ENCODE measurements around the gene PTPRE. TPM values are rescaled to one million over a fixed set of nuclear protein-coding genes. Genes with fewer than 3 reads are reported as not detected.

The PTPRE gene
- total and polyA plus RNA-seq, 8 donors = 1.0 to 7.1 (median 2.1) TPM

DNA sequence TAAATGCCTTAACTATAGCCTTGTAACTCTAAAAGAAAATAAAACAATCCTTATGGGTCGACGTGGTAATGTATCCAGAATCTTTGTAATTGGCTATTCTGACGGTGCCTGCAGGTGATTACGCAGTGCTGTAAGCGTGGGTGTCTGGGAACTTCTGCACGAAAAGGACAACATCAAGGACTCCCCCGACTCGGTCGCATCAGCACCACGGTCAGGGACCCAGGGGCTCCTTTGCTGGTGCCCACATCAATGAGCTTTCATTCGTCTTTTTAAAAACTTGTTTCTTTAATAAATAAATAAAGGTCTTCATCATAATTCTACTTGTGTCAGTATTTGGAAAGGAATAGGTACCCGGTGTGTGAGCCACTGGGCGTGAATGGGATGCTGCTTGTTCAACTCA is 206.1 kb downstream of the PTPRE start:
- FAIRE-seq (no peak), DNase-seq (no peak), ATAC-seq (no peak)
- H3K4me3 ChIP-seq = no peak overlapping the region
- H3K27me3 ChIP-seq = no peaks in the 10 kb centered on the region
- no peaks in the 10 kb centered on the region for H3K4me1 ChIP-seq
- whole genome bisulfite sequencing, 2 donors = 94 to 96% methylated on average over 13 of the region's 13 CpGs
- H3K27ac ChIP-seq = no peak overlapping the region
- intact Hi-C loops (cut with DNase I) = no loop called here
- TF ChIP-seq CTCF (IDR thresholded peaks at IDR 0.05) = no peak
- no peaks in the 10 kb centered on the region for H3K9me3 ChIP-seq
- H3K36me3 ChIP-seq = no peaks in the 10 kb centered on the region

DNA sequence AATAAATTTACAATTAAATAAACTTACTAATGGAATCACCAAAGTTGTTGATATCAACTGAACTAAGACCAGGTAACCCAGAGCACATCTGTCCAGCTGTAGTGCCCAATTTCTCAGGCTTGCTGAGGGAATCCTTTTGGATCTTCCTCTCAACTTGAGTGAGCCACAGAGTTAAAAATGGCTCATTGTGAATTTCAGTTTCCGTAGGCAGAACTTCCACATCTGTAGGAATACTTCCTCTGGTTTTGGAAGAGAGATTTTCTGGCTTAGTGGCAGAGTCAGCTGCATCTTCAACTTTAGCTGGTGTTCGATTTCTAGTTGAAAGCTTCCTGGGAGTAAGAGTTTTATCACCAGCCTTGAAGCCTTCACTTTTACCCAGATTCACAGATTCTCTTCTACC is 208.0 kb downstream of the PTPRE start:
- WGBS, 2 donors = 89 to 93% methylated on average over 2 of the region's 2 CpGs
- DNase-seq = no peak
- Histone ChIP-seq H3K36me3 (no peaks in the 10 kb centered on the region), H3K9me3 (no peaks in the 10 kb centered on the region), H3K27me3 (no peaks in the 10 kb centered on the region), H3K4me1 (no peaks in the 10 kb centered on the region), H3K27ac (no peak overlapping the region), H3K4me3 (no peak overlapping the region)
- no peak for TF ChIP-seq CTCF (IDR thresholded peaks at IDR 0.05)
- no peak for FAIRE-seq
- ATAC-seq = no peak
- intact Hi-C loops (cut with DNase I) = no loop called here

DNA sequence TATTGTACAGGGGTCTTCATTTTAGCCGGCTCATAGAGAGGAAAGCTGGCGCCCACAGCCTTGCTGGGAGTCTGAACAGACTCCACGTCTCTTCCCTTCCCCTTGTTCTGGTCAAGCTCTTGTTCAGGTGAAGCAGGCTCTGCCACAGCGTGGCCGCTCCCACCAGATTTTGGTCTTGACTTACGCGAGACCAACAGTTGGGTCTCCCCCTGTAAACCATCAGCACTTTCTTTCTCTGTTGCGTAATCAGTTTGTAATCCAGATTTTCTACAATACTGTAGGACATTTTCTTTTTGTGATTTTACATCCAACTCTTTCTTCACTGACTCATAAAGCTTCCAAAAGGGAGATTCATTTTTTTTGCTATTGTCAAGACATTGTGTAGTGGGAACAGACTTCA is 208.5 kb downstream of the PTPRE start:
- no peak for ATAC-seq
- DNase-seq = no peak
- intact Hi-C loops (cut with DNase I) = no loop called here
- no peaks in the 10 kb centered on the region for H3K36me3 ChIP-seq
- no peak overlapping the region for H3K4me3 ChIP-seq
- TF ChIP-seq CTCF (IDR thresholded peaks at IDR 0.05) = no peak
- no peaks in the 10 kb centered on the region for H3K9me3 ChIP-seq
- no peaks in the 10 kb centered on the region for H3K4me1 ChIP-seq
- no peak for FAIRE-seq
- H3K27ac ChIP-seq = no peak overlapping the region
- WGBS, 2 donors = 95 to 98% methylated on average over 8 of the region's 8 CpGs
- H3K27me3 ChIP-seq = no peaks in the 10 kb centered on the region

DNA sequence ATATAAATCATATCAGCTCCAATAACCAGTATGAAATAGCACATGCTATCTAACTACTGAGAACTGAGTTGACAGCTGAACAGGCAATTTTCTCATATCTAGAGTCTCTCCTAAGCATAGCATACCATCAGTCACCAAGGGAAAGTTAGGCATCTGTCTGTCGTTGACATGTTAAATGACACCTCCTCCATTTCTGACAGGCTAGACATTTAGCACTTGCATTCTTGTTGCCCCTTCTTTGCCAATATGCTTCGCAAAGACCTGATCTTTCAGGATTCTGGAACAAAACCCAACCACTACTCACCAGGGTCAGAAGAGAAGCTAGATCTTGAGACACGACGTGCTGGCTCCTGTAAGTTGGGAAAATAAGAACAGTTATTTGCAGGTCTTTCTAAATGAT is 209.3 kb downstream of the PTPRE start:
- Histone ChIP-seq H3K9me3 (no peaks in the 10 kb centered on the region), H3K4me3 (no peak overlapping the region), H3K36me3 (no peaks in the 10 kb centered on the region), H3K4me1 (no peaks in the 10 kb centered on the region), H3K27me3 (no peaks in the 10 kb centered on the region), H3K27ac (no peak overlapping the region)
- intact Hi-C loops (cut with DNase I) = no loop called here
- TF ChIP-seq CTCF (IDR thresholded peaks at IDR 0.05) = no peak
- DNase-seq (no peak), ATAC-seq (no peak), FAIRE-seq (no peak)
- WGBS, 2 donors = 95 to 97% methylated on average over 4 of the region's 4 CpGs

GRCh38 chr10:128116851-128117615 is 210.1 kb downstream of the PTPRE start:
- 80 to 90% methylated on average over 13 of the region's 13 CpGs for whole genome bisulfite sequencing, 2 donors
- intact Hi-C loops (cut with DNase I) = no loop called here
- FAIRE-seq = no peak

More at GRCh38 chr10:128116851-128117615, 210.1 kb downstream of the PTPRE start:
- no peaks in the 10 kb centered on the region for H3K4me1 ChIP-seq
- no peak for TF ChIP-seq CTCF (IDR thresholded peaks at IDR 0.05)
- no peaks in the 10 kb centered on the region for H3K9me3 ChIP-seq
- no peak overlapping the region for H3K27ac ChIP-seq
- DNase-seq = no peak
- H3K27me3 ChIP-seq = peaks cover 0 to 2% (median 0%) of the 10 kb centered on the region in 4 donors
- H3K4me3 ChIP-seq = no peak overlapping the region
- H3K36me3 ChIP-seq = no peaks in the 10 kb centered on the region
- ATAC-seq = no peak

All from pancreas (tissue), 10 donors.